Natural killer cell (primary cell): Measurements from ENCODE around the gene ARL3. TPM values are rescaled to one million over a fixed set of nuclear protein-coding genes. Genes with fewer than 3 reads are reported as not detected.

Source experiments
- ATAC-seq, 3 donors: fragments of 150-1000 bp in 2 of 3; fragments of 200-7000 bp in 1 of 3; cut with Tn5 transposase; 1 replicate in 1 of 3; 2 replicates in 2 of 3; pipeline ENCODE4 v1.10.0; 2021; ENCODE audit warnings: mild to moderate bottlenecking in 2 of 3, moderate library complexity in 2 of 3
- DNase-seq, 2 donors: peaks; one replicate each; pipeline versions ENCODE4 v3.0.0 to v3.0.0-alpha.2; 2013 to 2021; ENCODE audit warnings: mixed read lengths in 1 of 2
- H3K27ac ChIP-seq: one replicate; pipeline ENCODE4 v1.5.1; 2013; ENCODE audit warnings: mild to moderate bottlenecking, low read length
- H3K27me3 ChIP-seq: one replicate; pipeline ENCODE4 v1.6.1; 2013; ENCODE audit warnings: low read length; ENCODE audit not compliant: control insufficient read depth, insufficient read depth
- H3K36me3 ChIP-seq: one replicate; pipeline ENCODE4 v1.6.1; 2013; ENCODE audit warnings: low read length; ENCODE audit not compliant: control insufficient read depth, insufficient read depth
- H3K4me1 ChIP-seq: one replicate; pipeline ENCODE4 v1.6.1; 2013; ENCODE audit warnings: low read length; ENCODE audit not compliant: control insufficient read depth, insufficient read depth
- H3K4me3 ChIP-seq: one replicate; pipeline ENCODE4 v1.5.1; 2013; ENCODE audit warnings: low read length
- H3K9me3 ChIP-seq: one replicate; pipeline ENCODE4 v1.6.1; 2013; ENCODE audit warnings: low read length; ENCODE audit not compliant: control insufficient read depth, insufficient read depth
- H3K27ac Mint-ChIP-seq, 2 donors: one replicate each; pipeline ENCODE4 v1.8.0; 2022; ENCODE audit warnings: mild to moderate bottlenecking in 2 of 2, mixed read lengths in 2 of 2, moderate library complexity in 1 of 2
- H3K27me3 Mint-ChIP-seq, 2 donors: one replicate each; pipeline ENCODE4 v1.8.0; 2022; ENCODE audit warnings: low read depth in 2 of 2, mixed read lengths in 2 of 2
- H3K36me3 Mint-ChIP-seq: one replicate; pipeline ENCODE4 v1.8.0; 2022; ENCODE audit warnings: mixed read lengths
- H3K4me1 Mint-ChIP-seq, 2 donors: one replicate each; pipeline ENCODE4 v1.8.0; 2022; ENCODE audit warnings: mixed read lengths in 2 of 2
- H3K4me3 Mint-ChIP-seq: one replicate; pipeline ENCODE4 v1.8.0; 2022; ENCODE audit warnings: mild to moderate bottlenecking, moderate library complexity, mixed read lengths
- H3K9me3 Mint-ChIP-seq, 2 donors: one replicate each; pipeline ENCODE4 v1.8.0; 2022; ENCODE audit warnings: mixed read lengths in 2 of 2
- WGBS: methylation state at CpG from one replicate; pipeline ENCODE4 v1.1.7; 2013; ENCODE audit warnings: missing lambda C conversion rate; ENCODE audit not compliant: insufficient coverage; 5-methylcytosine and 5-hydroxymethylcytosine counted together
- intact Hi-C: fragments of 100-400 bp; cut with micrococcal nuclease; formaldehyde crosslinking; loops from one replicate; pipeline ENCODE4 v1.14.2; 2022
- total RNA-seq, 4 donors: library from RNA; stranded (reverse); fragments of 120-200 nt in 1 of 4; gene quantifications; one replicate each; pipeline versions ENCODE4 v1.2.3 to v1.2.4, GENCODE V29; 2013 to 2022
- TF ChIP-seq, protein P1 (sequence below): fragments of 200-600 bp; IDR thresholded peaks from one replicate; pipeline ENCODE4 v1.8.0; 2022; ENCODE audit warnings: antibody characterized with exemption

Gene ARL3
- total RNA-seq, 3 donors from 2014 or later (not counting 1 experiment from before 2014, with no cell fraction given): 1.4 to 1.7 (median 1.5) TPM

DNA sequence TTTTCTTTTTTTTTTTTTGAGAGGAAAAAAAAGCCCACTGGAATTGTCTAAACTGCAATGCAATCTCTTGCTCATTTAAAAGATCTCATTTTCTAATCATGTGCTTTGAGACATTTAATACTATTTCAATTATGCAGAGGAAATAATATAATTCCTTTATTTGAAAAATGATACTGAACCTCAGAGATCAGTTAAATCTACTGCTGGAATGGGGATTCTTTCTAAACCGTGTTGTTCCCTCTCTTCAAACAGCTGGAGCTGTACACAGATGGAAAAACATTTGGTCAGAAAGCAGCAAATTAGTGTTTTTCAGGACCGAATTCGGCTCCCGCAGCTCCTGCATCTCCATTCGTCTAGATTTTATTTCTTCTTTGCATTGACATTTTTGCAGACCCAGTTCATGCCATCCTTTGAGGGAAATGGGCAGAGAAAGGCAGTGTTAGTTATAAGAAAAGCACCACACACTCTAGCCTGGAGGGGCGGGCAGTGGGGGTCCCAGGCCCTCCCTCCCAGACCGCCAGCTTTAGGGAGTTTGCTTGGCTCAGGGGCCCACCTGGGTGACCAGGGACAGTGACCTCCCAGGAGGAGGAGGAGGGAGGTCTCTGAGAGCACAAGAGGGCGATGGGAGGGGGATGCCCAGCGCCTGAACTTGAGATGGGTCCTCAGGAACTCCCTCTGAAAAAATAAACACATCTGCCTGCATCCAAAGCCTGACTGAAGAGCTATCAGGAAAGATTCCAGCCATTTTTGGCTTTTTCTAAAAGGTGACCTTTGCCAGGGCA lies 37.5 kb downstream of the ARL3 start:
- H3K4me3 ChIP-seq: no peak overlapping the region
- no peaks in the 10 kb centered on the region for H3K9me3 ChIP-seq

DNA sequence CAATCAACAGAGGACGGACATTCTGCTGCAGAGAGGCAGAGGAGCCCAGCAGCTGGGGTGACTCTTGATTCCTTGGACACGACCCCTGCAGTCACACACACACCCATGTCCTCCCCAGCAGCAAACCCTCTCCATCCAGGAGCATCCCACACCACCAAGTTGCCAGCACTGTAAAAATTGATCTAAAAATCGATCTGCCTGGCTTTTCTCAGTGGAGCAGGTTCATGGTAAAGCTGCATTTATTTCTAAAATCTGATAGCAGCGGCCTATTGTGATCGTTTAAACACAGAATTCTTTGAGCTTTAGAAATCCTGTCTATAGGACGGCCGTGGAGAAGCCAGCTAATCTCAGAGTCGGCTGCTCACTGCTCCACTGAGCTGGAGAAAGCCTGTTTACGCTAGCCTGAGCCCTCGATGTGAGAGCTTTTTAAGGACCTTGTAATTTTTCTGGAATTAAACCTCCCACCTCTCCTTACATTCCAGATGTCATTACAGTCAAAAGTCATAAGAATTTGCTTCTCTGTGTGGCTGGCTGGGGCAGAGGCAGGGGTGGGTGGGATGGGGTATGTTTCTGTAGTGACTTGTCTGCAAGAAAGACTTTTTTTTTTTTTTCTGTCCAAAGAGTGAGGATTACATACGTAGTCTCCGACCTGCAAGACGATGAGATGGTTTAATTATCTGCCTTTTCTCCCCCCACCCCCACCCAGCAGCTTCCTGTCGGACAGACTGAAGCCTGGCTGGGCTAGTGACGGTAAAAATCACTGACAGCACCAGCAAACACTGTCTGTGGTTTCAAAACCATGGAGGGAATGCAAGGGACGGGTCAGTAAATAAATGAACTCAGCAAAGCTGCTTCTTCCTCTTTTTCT lies 38.3 kb downstream of the ARL3 start:
- peak overlapping the region; percentile 28 for H3K4me3 Mint-ChIP-seq
- H3K36me3 Mint-ChIP-seq: no peaks in the 10 kb centered on the region
- H3K9me3 Mint-ChIP-seq: no peaks in the 10 kb centered on the region
- TF ChIP-seq, protein P1, sequence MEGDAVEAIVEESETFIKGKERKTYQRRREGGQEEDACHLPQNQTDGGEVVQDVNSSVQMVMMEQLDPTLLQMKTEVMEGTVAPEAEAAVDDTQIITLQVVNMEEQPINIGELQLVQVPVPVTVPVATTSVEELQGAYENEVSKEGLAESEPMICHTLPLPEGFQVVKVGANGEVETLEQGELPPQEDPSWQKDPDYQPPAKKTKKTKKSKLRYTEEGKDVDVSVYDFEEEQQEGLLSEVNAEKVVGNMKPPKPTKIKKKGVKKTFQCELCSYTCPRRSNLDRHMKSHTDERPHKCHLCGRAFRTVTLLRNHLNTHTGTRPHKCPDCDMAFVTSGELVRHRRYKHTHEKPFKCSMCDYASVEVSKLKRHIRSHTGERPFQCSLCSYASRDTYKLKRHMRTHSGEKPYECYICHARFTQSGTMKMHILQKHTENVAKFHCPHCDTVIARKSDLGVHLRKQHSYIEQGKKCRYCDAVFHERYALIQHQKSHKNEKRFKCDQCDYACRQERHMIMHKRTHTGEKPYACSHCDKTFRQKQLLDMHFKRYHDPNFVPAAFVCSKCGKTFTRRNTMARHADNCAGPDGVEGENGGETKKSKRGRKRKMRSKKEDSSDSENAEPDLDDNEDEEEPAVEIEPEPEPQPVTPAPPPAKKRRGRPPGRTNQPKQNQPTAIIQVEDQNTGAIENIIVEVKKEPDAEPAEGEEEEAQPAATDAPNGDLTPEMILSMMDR: no peak
- no peaks in the 10 kb centered on the region for H3K27me3 Mint-ChIP-seq
- peaks cover 34 to 45% of the 10 kb centered on the region in 2 donors for H3K4me1 Mint-ChIP-seq
- H3K9me3 ChIP-seq: no peaks in the 10 kb centered on the region
- no peaks in the 10 kb centered on the region for H3K27me3 ChIP-seq
- peak in 1 of 2 donors; percentile 33 for DNase-seq
- peaks cover 50% of the 10 kb centered on the region for H3K4me1 ChIP-seq
- H3K27ac Mint-ChIP-seq: peak overlapping the region in 1 of 2 donors; percentile 85
- peak overlapping the region; percentile 34 for H3K27ac ChIP-seq
- H3K4me3 ChIP-seq: no peak overlapping the region
- intact Hi-C loops: loop anchor here (2.0 kb wide), 2 partner anchors 15 to 29 kb away; no protein-coding TSS in a partner anchor
- peak; percentile 22 to 66 (median 31) for ATAC-seq
- no peaks in the 10 kb centered on the region for H3K36me3 ChIP-seq
- WGBS: 40% methylated on average over 16 of the region's 16 CpGs

More for the DNA sequence above, 37.5 kb downstream of the ARL3 start:
- Mint-ChIP-seq H3K4me3 (peak overlapping the region; percentile 31), H3K27me3 (no peaks in the 10 kb centered on the region), H3K4me1 (peaks cover 34 to 45% of the 10 kb centered on the region in 2 donors), H3K9me3 (no peaks in the 10 kb centered on the region), H3K27ac (no peak overlapping the region), H3K36me3 (no peaks in the 10 kb centered on the region)
- ATAC-seq (no peak), DNase-seq (no peak)
- Histone ChIP-seq H3K27me3 (no peaks in the 10 kb centered on the region), H3K36me3 (no peaks in the 10 kb centered on the region), H3K27ac (peak overlapping the region; percentile 14), H3K4me1 (peaks cover 50% of the 10 kb centered on the region)
- intact Hi-C loops: no loop called here
- WGBS: 85% methylated on average over 9 of the region's 9 CpGs
- TF ChIP-seq, protein P1: no peak

DNA sequence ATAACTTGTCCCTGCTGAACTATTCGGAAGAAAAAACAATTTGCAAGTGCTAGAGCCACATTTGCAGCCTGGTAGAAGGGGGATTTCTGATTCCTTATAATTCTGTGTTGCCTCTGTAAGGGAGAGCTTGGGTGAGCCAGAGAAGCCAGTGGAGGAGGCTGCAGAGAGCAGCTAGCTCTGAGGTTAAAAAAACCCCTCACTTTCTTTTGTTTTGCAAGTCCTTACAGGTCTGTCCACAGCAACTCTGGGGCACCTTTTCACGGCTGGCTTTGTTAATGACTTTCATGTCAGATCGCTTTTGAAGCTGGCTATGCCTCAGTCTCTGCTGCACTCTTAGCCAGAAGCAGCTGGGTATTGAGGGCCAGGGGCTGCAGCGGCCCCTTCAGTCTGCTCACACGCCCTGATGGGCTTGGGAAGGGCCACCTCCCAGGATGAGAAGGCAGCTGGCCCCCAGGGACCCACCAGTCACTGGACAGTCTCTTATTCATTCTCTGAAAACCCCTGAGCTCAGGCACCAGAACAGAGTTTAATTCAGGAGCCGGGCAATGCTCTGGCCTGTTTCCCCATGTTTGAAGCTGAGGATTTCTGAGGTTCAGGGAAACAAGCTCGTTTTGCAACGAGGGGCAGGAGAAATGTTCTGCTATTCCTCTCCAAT lies 39.1 kb downstream of the ARL3 start:
- TF ChIP-seq, protein P1: no peak
- no peaks in the 10 kb centered on the region for H3K36me3 ChIP-seq
- no peaks in the 10 kb centered on the region for H3K27me3 ChIP-seq
- WGBS: 61% methylated on average over 8 of the region's 8 CpGs
- H3K9me3 ChIP-seq: no peaks in the 10 kb centered on the region
- ATAC-seq (no peak), DNase-seq (peak in 1 of 2 donors; percentile 49)
- H3K27ac Mint-ChIP-seq: peak overlapping the region; percentile 85
- peak overlapping the region; percentile 28 for H3K4me3 Mint-ChIP-seq
- H3K4me1 ChIP-seq: peaks cover 50% of the 10 kb centered on the region
- no peaks in the 10 kb centered on the region for H3K36me3 Mint-ChIP-seq
- peaks cover 34 to 45% of the 10 kb centered on the region in 2 donors for H3K4me1 Mint-ChIP-seq
- H3K4me3 ChIP-seq: no peak overlapping the region
- H3K27me3 Mint-ChIP-seq: no peaks in the 10 kb centered on the region
- intact Hi-C loops: loop anchor here (2.0 kb wide), 2 partner anchors 14 to 28 kb away; no protein-coding TSS in a partner anchor
- peak overlapping the region; percentile 77 for H3K27ac ChIP-seq
- no peaks in the 10 kb centered on the region for H3K9me3 Mint-ChIP-seq
